ENCODE data around the gene DOCK2.
"Not testable (repeated sequence)": the region's sequence is repeated elsewhere in the genome, so short reads cannot be mapped to it uniquely, and the experiment has no call there.

The DOCK2 gene

GRCh38 chr5:169723103-169723831 is 86.2 kb downstream of the DOCK2 start:
- Histone ChIP-seq H3K9me3 (ENCODE audit: insufficient read depth, low read length, severe bottlenecking) (no peaks in the 10 kb centered on the region), H3K9ac (ENCODE audit: low read depth, low read length) (no peak overlapping the region), H3K27me3 (ENCODE audit: insufficient read depth, low read length, poor library complexity) (no peaks in the 10 kb centered on the region), H3K27ac (ENCODE audit: low read length) (no peak overlapping the region), H3K36me3 (ENCODE audit: insufficient read depth, low read length) (peaks cover 87% of the 10 kb centered on the region), H4K20me1 (ENCODE audit: insufficient read depth, low read length) (peaks cover 3% of the 10 kb centered on the region; the same call in 1 of the 2 replicates), H3K4me3 (ENCODE audit: low read depth in 1 of 2, low read length in 2 of 2) (no peak overlapping the region), H3K79me2 (ENCODE audit: insufficient read depth, low read length) (peaks cover 4% of the 10 kb centered on the region; the same call in 1 of the 2 replicates), H3K4me1 (ENCODE audit: insufficient read depth, low read length) (no peaks in the 10 kb centered on the region), H2AFZ (ENCODE audit: low read depth, low read length) (no peak overlapping the region), H3K4me2 (ENCODE audit: insufficient read depth, low read length) (no peak overlapping the region)
- ATAC-seq (ENCODE audit: insufficient read depth, low read depth) (no peak), DNase-seq (no peak)
- no peak for TF ChIP-seq EZH2 (IDR thresholded peaks at IDR 0.05; ENCODE audit: borderline replicate concordance, low read depth, low read length, severe bottlenecking)
- no peak for TF ChIP-seq CTCF (IDR thresholded peaks at IDR 0.05; ENCODE audit: borderline replicate concordance, extremely low read depth, low read length, poor library complexity, severe bottlenecking)

GRCh38 chr5:169724303-169725087 is 87.4 kb downstream of the DOCK2 start:
- H2AFZ ChIP-seq (ENCODE audit: low read depth, low read length): no peak overlapping the region
- H4K20me1 ChIP-seq (ENCODE audit: insufficient read depth, low read length): peaks cover 3% of the 10 kb centered on the region; the same call in 1 of the 2 replicates
- no peaks in the 10 kb centered on the region for H3K27me3 ChIP-seq (ENCODE audit: insufficient read depth, low read length, poor library complexity)
- no peak overlapping the region for H3K4me3 ChIP-seq (ENCODE audit: low read depth in 1 of 2, low read length in 2 of 2)
- H3K9me3 ChIP-seq (ENCODE audit: insufficient read depth, low read length, severe bottlenecking): no peaks in the 10 kb centered on the region
- no peak overlapping the region for H3K4me2 ChIP-seq (ENCODE audit: insufficient read depth, low read length)
- H3K36me3 ChIP-seq (ENCODE audit: insufficient read depth, low read length): peaks cover 87% of the 10 kb centered on the region
- ATAC-seq (ENCODE audit: insufficient read depth, low read depth): no peak
- H3K4me1 ChIP-seq (ENCODE audit: insufficient read depth, low read length): no peaks in the 10 kb centered on the region
- no peak overlapping the region for H3K27ac ChIP-seq (ENCODE audit: low read length)
- TF ChIP-seq EZH2 (IDR thresholded peaks at IDR 0.05; ENCODE audit: borderline replicate concordance, low read depth, low read length, severe bottlenecking) (no peak), CTCF (IDR thresholded peaks at IDR 0.05; ENCODE audit: borderline replicate concordance, extremely low read depth, low read length, poor library complexity, severe bottlenecking) (no peak)
- H3K9ac ChIP-seq (ENCODE audit: low read depth, low read length): no peak overlapping the region
- no peak for DNase-seq
- H3K79me2 ChIP-seq (ENCODE audit: insufficient read depth, low read length): peaks cover 12% of the 10 kb centered on the region; the same call in 1 of the 2 replicates

GRCh38 chr5:169725665-169726064 is 88.6 kb downstream of the DOCK2 start:
- ATAC-seq (ENCODE audit: insufficient read depth, low read depth); H3K27ac ChIP-seq (ENCODE audit: low read length); DNase-seq; H3K27me3 ChIP-seq (ENCODE audit: insufficient read depth, low read length, poor library complexity); H3K4me3 ChIP-seq (ENCODE audit: low read depth in 1 of 2, low read length in 2 of 2); H3K9me3 ChIP-seq (ENCODE audit: insufficient read depth, low read length, severe bottlenecking); H4K20me1 ChIP-seq (ENCODE audit: insufficient read depth, low read length); H2AFZ ChIP-seq (ENCODE audit: low read depth, low read length); H3K4me2 ChIP-seq (ENCODE audit: insufficient read depth, low read length); H3K4me1 ChIP-seq (ENCODE audit: insufficient read depth, low read length); H3K9ac ChIP-seq (ENCODE audit: low read depth, low read length): not testable (repeated sequence)
- Histone ChIP-seq H3K79me2 (ENCODE audit: insufficient read depth, low read length) (peaks cover 14% of the 10 kb centered on the region; the same call in 1 of the 2 replicates), H3K36me3 (ENCODE audit: insufficient read depth, low read length) (peaks cover 84% of the 10 kb centered on the region)

GRCh38 chr5:169728418-169728817 is 91.3 kb downstream of the DOCK2 start:
- Histone ChIP-seq H2AFZ (ENCODE audit: low read depth, low read length) (no peak overlapping the region), H3K4me2 (ENCODE audit: insufficient read depth, low read length) (no peak overlapping the region), H3K4me3 (ENCODE audit: low read depth in 1 of 2, low read length in 2 of 2) (no peak overlapping the region), H3K9me3 (ENCODE audit: insufficient read depth, low read length, severe bottlenecking) (no peaks in the 10 kb centered on the region), H4K20me1 (ENCODE audit: insufficient read depth, low read length) (peaks cover 3% of the 10 kb centered on the region; the same call in 1 of the 2 replicates), H3K36me3 (ENCODE audit: insufficient read depth, low read length) (peaks cover 85% of the 10 kb centered on the region), H3K27me3 (ENCODE audit: insufficient read depth, low read length, poor library complexity) (no peaks in the 10 kb centered on the region), H3K27ac (ENCODE audit: low read length) (no peak overlapping the region), H3K9ac (ENCODE audit: low read depth, low read length) (no peak overlapping the region), H3K4me1 (ENCODE audit: insufficient read depth, low read length) (no peaks in the 10 kb centered on the region), H3K79me2 (ENCODE audit: insufficient read depth, low read length) (peaks cover 14% of the 10 kb centered on the region; the same call in 1 of the 2 replicates)
- TF ChIP-seq CTCF (IDR thresholded peaks at IDR 0.05; ENCODE audit: borderline replicate concordance, extremely low read depth, low read length, poor library complexity, severe bottlenecking): no peak
- no peak for TF ChIP-seq EZH2 (IDR thresholded peaks at IDR 0.05; ENCODE audit: borderline replicate concordance, low read depth, low read length, severe bottlenecking)
- ATAC-seq (ENCODE audit: insufficient read depth, low read depth): no peak
- DNase-seq: no peak
